Astrocyte (in vitro differentiated cells and primary cell): ENCODE measurements around the gene GALNT1. TPM values are rescaled to one million over a fixed set of nuclear protein-coding genes. Genes with fewer than 3 reads are reported as not detected.

Experiments
- DNase-seq: peaks from one replicate; pipeline ENCODE4 v3.0.0-alpha.2; 2010; ENCODE audit warnings: low read depth
- FAIRE-seq: peaks from 2 replicates; lab custom pipeline; 2011; peaks lifted over from hg19 to GRCh38; lab: Jason Lieb, UNC
- H2AFZ ChIP-seq: 2 replicates; pipeline ENCODE4 v1.6.0; 2012; ENCODE audit warnings: low read depth, low read length, inconsistent platforms
- H3K27ac ChIP-seq: 2 replicates; pipeline ENCODE4 v1.5.1; 2011; ENCODE audit warnings: low read depth, low read length, inconsistent platforms
- H3K27me3 ChIP-seq: 2 replicates; pipeline ENCODE4 v1.6.0; 2011; ENCODE audit warnings: low read length, inconsistent platforms; ENCODE audit not compliant: insufficient read depth
- H3K36me3 ChIP-seq: 2 replicates; pipeline ENCODE4 v1.5.1; 2011; ENCODE audit warnings: low read length, inconsistent platforms; ENCODE audit not compliant: insufficient read depth
- H3K4me1 ChIP-seq: 2 replicates; pipeline ENCODE4 v1.5.1; 2011; ENCODE audit warnings: low read length, inconsistent platforms; ENCODE audit not compliant: insufficient read depth
- H3K4me2 ChIP-seq: 2 replicates; pipeline ENCODE4 v1.6.0; 2012; ENCODE audit warnings: low read length, inconsistent platforms
- H3K4me3 ChIP-seq: 2 replicates; pipeline ENCODE4 v1.5.1; 2011; ENCODE audit warnings: low read depth, mild to moderate bottlenecking, low read length, inconsistent platforms; ENCODE audit not compliant: insufficient read depth
- H3K79me2 ChIP-seq: 2 replicates; pipeline ENCODE4 v1.6.0; 2012; ENCODE audit warnings: mild to moderate bottlenecking, low read length, inconsistent platforms; ENCODE audit not compliant: insufficient read depth
- H3K9ac ChIP-seq: 2 replicates; pipeline ENCODE4 v1.6.0; 2012; ENCODE audit warnings: mild to moderate bottlenecking, low read length, inconsistent platforms
- H3K9me3 ChIP-seq: 2 replicates; pipeline ENCODE4 v1.5.1; 2012; ENCODE audit warnings: low read depth, mild to moderate bottlenecking, low read length, inconsistent platforms; ENCODE audit not compliant: insufficient read depth
- H4K20me1 ChIP-seq: 2 replicates; pipeline ENCODE4 v1.6.0; 2012; ENCODE audit warnings: low read length, inconsistent platforms; ENCODE audit not compliant: insufficient read depth
- H3K27ac Mint-ChIP-seq: one replicate; pipeline ENCODE4 v1.8.0; 2021; ENCODE audit warnings: mild to moderate bottlenecking, mixed read lengths; ENCODE audit not compliant: unreplicated experiment
- H3K27me3 Mint-ChIP-seq: one replicate; pipeline ENCODE4 v1.8.0; 2021; ENCODE audit warnings: low read depth, mixed read lengths; ENCODE audit not compliant: unreplicated experiment
- H3K36me3 Mint-ChIP-seq: one replicate; pipeline ENCODE4 v1.8.0; 2021; ENCODE audit warnings: low read depth, mixed read lengths; ENCODE audit not compliant: unreplicated experiment
- H3K4me1 Mint-ChIP-seq: one replicate; pipeline ENCODE4 v1.8.0; 2021; ENCODE audit warnings: low read depth, mixed read lengths; ENCODE audit not compliant: unreplicated experiment
- H3K4me3 Mint-ChIP-seq: one replicate; pipeline ENCODE4 v1.8.0; 2021; ENCODE audit warnings: mild to moderate bottlenecking, moderate library complexity, mixed read lengths; ENCODE audit not compliant: unreplicated experiment
- H3K9me3 Mint-ChIP-seq: one replicate; pipeline ENCODE4 v1.8.0; 2021; ENCODE audit warnings: mild to moderate bottlenecking, mixed read lengths; ENCODE audit not compliant: unreplicated experiment
- EZH2 ChIP-seq: IDR thresholded peaks from 2 replicates; pipeline ENCODE4 v1.6.1; 2012; ENCODE audit warnings: mild to moderate bottlenecking, low read length, inconsistent platforms; ENCODE audit not compliant: insufficient read depth
- total RNA-seq: library from RNA; stranded (reverse); gene quantifications from 2 replicates; pipeline ENCODE4 v1.2.1, GENCODE V29; 2021
- TF ChIP-seq, protein P1 (sequence below): IDR thresholded peaks from 2 replicates; pipeline ENCODE4 v1.5.1; 2011; ENCODE audit warnings: low read depth, mild to moderate bottlenecking, inconsistent platforms, low read length, moderate library complexity; ENCODE audit not compliant: insufficient read depth

The GALNT1 gene
- total RNA-seq, 1 donor from 2014 or later, result 127 TPM

DNA sequence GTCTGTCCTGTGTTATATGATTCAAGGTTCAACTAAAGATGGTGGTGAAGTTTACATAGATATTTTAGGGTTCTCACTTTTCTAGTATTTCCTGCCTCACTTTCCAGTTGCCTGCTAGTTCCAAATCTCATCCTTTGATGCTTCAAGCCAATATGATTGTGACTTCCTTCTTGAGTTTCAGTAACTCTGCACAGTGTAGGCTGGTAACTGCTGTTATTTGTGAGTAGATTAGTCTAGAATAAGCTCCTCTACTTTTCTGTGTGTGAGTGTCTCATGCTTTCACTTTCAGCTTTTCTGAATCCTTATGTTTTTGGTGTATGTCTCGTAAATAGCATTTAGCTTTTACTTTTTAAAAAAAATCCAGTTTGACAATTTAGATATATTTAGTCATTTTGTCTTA lies 42.6 kb downstream of the GALNT1 start:
- TF ChIP-seq, protein P1, sequence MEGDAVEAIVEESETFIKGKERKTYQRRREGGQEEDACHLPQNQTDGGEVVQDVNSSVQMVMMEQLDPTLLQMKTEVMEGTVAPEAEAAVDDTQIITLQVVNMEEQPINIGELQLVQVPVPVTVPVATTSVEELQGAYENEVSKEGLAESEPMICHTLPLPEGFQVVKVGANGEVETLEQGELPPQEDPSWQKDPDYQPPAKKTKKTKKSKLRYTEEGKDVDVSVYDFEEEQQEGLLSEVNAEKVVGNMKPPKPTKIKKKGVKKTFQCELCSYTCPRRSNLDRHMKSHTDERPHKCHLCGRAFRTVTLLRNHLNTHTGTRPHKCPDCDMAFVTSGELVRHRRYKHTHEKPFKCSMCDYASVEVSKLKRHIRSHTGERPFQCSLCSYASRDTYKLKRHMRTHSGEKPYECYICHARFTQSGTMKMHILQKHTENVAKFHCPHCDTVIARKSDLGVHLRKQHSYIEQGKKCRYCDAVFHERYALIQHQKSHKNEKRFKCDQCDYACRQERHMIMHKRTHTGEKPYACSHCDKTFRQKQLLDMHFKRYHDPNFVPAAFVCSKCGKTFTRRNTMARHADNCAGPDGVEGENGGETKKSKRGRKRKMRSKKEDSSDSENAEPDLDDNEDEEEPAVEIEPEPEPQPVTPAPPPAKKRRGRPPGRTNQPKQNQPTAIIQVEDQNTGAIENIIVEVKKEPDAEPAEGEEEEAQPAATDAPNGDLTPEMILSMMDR, result no peak
- no peak for TF ChIP-seq EZH2
- Mint-ChIP-seq H3K27me3 (no peaks in the 10 kb centered on the region), H3K9me3 (peaks cover 13% of the 10 kb centered on the region), H3K36me3 (peaks cover 18% of the 10 kb centered on the region), H3K4me1 (peaks cover 14% of the 10 kb centered on the region), H3K4me3 (no peak overlapping the region), H3K27ac (no peak overlapping the region)
- no peaks in the 10 kb centered on the region for H3K27me3 ChIP-seq
- peaks cover 85% of the 10 kb centered on the region for H3K79me2 ChIP-seq
- no peak overlapping the region for H3K27ac ChIP-seq
- no peak overlapping the region for H3K4me3 ChIP-seq
- H3K4me2 ChIP-seq, result no peak overlapping the region
- FAIRE-seq (no peak), DNase-seq (no peak)
- no peak overlapping the region for H3K9ac ChIP-seq
- no peak overlapping the region for H2AFZ ChIP-seq
- H4K20me1 ChIP-seq, result peaks cover 49% of the 10 kb centered on the region
- no peaks in the 10 kb centered on the region for H3K9me3 ChIP-seq
- H3K36me3 ChIP-seq, result no peaks in the 10 kb centered on the region
- H3K4me1 ChIP-seq, result no peaks in the 10 kb centered on the region

GRCh38 chr18:35625232-35625631 lies 43.7 kb downstream of the GALNT1 start:
- Histone ChIP-seq H4K20me1 (peaks cover 45% of the 10 kb centered on the region), H3K79me2 (peaks cover 74% of the 10 kb centered on the region), H3K4me3 (no peak overlapping the region), H3K4me2 (no peak overlapping the region), H3K27ac (no peak overlapping the region), H3K36me3 (no peaks in the 10 kb centered on the region), H3K4me1 (no peaks in the 10 kb centered on the region), H3K9ac (no peak overlapping the region), H2AFZ (no peak overlapping the region), H3K27me3 (no peaks in the 10 kb centered on the region), H3K9me3 (no peaks in the 10 kb centered on the region)
- FAIRE-seq (no peak), DNase-seq (no peak)
- H3K4me1 Mint-ChIP-seq, result peaks cover 9% of the 10 kb centered on the region
- H3K4me3 Mint-ChIP-seq, result no peak overlapping the region
- no peaks in the 10 kb centered on the region for H3K27me3 Mint-ChIP-seq
- TF ChIP-seq, protein P1, result no peak
- TF ChIP-seq EZH2, result no peak
- H3K27ac Mint-ChIP-seq, result no peak overlapping the region
- H3K9me3 Mint-ChIP-seq, result peaks cover 19% of the 10 kb centered on the region
- peaks cover 23% of the 10 kb centered on the region for H3K36me3 Mint-ChIP-seq

DNA sequence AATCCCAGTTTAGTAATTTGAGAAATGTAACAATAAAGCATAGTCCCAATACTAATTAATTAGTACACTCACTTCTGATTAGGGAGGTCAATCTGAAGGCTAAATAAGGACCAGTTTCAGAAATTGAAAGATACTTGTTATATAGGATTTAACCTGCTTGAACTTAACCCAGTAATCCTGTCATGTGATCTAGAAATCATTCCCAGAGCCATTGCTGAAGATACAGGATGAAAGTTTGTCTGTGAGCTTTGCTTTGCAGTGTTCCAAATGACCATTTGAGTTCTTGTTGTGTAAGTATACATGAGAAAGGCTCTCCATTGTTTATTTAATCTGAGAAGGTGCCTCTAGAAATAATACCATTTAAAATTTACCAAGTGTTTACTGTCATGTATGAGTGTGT lies 52.2 kb downstream of the GALNT1 start:
- FAIRE-seq (no peak), DNase-seq (no peak)
- Histone ChIP-seq H3K4me1 (no peaks in the 10 kb centered on the region), H2AFZ (no peak overlapping the region), H3K36me3 (no peaks in the 10 kb centered on the region), H3K4me3 (no peak overlapping the region), H3K9me3 (peaks cover 4% of the 10 kb centered on the region), H3K9ac (no peak overlapping the region), H3K4me2 (no peak overlapping the region), H3K79me2 (peaks cover 29% of the 10 kb centered on the region), H4K20me1 (peaks cover 19% of the 10 kb centered on the region), H3K27ac (no peak overlapping the region), H3K27me3 (no peaks in the 10 kb centered on the region)
- Mint-ChIP-seq H3K27ac (no peak overlapping the region), H3K4me3 (no peak overlapping the region), H3K4me1 (peaks cover 7% of the 10 kb centered on the region), H3K36me3 (peaks cover 16% of the 10 kb centered on the region), H3K27me3 (no peaks in the 10 kb centered on the region), H3K9me3 (peaks cover 14% of the 10 kb centered on the region)
- TF ChIP-seq, protein P1, result no peak
- no peak for TF ChIP-seq EZH2
